ENCODE measurements around the gene FN3KRP. TPM values are rescaled to one million over a fixed set of nuclear protein-coding genes. Genes with fewer than 3 reads are reported as not detected.

Gene FN3KRP
- polyA plus RNA-seq, 3 donors, result 16.5 to 24.8 (median 23.2) TPM

DNA sequence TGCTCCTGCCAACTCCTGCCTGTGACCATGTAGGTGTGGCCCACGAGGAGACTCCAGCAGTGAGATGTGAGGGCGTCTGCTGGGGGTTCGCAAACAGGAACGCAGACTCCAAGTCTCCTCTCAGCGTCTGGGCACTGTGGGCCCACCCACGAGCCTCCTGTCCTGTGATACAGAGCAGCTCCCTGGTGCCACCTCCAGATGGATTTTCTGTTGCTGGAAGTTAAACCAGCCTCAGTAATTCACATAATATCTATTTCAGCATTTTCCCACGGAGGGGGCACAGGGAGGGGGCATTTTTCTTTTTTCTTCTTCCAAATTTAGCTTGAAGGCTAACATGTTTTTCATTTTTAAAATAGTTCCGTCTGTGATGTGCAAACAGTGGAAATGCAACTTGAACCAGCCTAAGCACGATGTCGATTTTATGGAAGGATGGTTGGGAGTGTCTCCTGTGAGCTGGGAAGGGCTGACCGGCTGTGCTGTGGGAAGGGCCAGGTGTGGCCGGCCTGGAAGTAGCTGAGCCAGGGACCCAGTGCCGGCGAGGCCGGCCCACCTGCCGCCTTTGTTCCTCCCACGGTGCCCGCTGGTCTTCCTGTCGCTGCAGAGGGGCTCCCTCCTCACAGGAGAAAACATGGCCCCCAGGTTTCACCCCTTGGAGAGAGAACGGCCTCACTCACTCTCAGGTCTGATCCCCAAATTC is 14.1 kb upstream of the FN3KRP start:
- no peak overlapping the region for H3K27ac ChIP-seq (ENCODE audit: low read depth in 1 of 2, low read length in 2 of 2)
- peaks cover 4 to 11% of the 10 kb centered on the region in 2 donors for H3K27me3 ChIP-seq (ENCODE audit: control insufficient read depth in 2 of 2, insufficient read depth in 2 of 2, low read length in 2 of 2)
- no peak overlapping the region for H3K4me3 Mint-ChIP-seq
- H2AFZ ChIP-seq (ENCODE audit: insufficient read depth, low read depth, low read length, poor library complexity, severe bottlenecking), result no peak overlapping the region
- WGBS (ENCODE audit: insufficient coverage), result 84% methylated on average over 17 of the region's 20 CpGs
- intact Hi-C loops (cut with micrococcal nuclease), result no loop called here
- H3K4me2 ChIP-seq (replicated peaks; ENCODE audit: extremely low read depth, low read length, poor library complexity, severe bottlenecking), result no peak overlapping the region
- no peak for DNase-seq
- no peaks in the 10 kb centered on the region for H3K36me3 ChIP-seq (replicated peaks in 1 of 2; ENCODE audit: control insufficient read depth in 1 of 2, insufficient read depth in 2 of 2, low read length in 2 of 2)
- no peaks in the 10 kb centered on the region for H4K20me1 ChIP-seq (ENCODE audit: insufficient read depth, low read length)
- H3K4me1 ChIP-seq (ENCODE audit: control insufficient read depth in 1 of 2, insufficient read depth in 2 of 2, low read length in 2 of 2), result peaks cover 9 to 16% of the 10 kb centered on the region in 2 donors
- peaks cover 2 to 14% (median 7%) of the 10 kb centered on the region in 3 donors for H3K27me3 Mint-ChIP-seq (ENCODE audit: low read depth in 3 of 3)
- H3K9me3 ChIP-seq (replicated peaks in 1 of 2; ENCODE audit: control insufficient read depth in 1 of 2, insufficient read depth in 1 of 2, low read length in 2 of 2), result no peaks in the 10 kb centered on the region
- no peaks in the 10 kb centered on the region for H3K79me2 ChIP-seq (ENCODE audit: insufficient read depth, low read length)
- H3K27ac Mint-ChIP-seq, result no peak overlapping the region
- H3K9me3 Mint-ChIP-seq, result peaks cover 0 to 2% (median 0%) of the 10 kb centered on the region in 7 donors
- H3K36me3 Mint-ChIP-seq, result no peaks in the 10 kb centered on the region
- TF ChIP-seq, protein P1, sequence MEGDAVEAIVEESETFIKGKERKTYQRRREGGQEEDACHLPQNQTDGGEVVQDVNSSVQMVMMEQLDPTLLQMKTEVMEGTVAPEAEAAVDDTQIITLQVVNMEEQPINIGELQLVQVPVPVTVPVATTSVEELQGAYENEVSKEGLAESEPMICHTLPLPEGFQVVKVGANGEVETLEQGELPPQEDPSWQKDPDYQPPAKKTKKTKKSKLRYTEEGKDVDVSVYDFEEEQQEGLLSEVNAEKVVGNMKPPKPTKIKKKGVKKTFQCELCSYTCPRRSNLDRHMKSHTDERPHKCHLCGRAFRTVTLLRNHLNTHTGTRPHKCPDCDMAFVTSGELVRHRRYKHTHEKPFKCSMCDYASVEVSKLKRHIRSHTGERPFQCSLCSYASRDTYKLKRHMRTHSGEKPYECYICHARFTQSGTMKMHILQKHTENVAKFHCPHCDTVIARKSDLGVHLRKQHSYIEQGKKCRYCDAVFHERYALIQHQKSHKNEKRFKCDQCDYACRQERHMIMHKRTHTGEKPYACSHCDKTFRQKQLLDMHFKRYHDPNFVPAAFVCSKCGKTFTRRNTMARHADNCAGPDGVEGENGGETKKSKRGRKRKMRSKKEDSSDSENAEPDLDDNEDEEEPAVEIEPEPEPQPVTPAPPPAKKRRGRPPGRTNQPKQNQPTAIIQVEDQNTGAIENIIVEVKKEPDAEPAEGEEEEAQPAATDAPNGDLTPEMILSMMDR (IDR thresholded peaks at IDR 0.05), result no peak
- H3K4me3 ChIP-seq (replicated peaks in 1 of 3; ENCODE audit: low read depth in 2 of 3, low read length in 3 of 3), result no peak overlapping the region
- H3K9ac ChIP-seq (ENCODE audit: insufficient read depth, low read length, poor library complexity, severe bottlenecking), result no peak overlapping the region
- H3K4me1 Mint-ChIP-seq, result peaks cover 6% of the 10 kb centered on the region

DNA sequence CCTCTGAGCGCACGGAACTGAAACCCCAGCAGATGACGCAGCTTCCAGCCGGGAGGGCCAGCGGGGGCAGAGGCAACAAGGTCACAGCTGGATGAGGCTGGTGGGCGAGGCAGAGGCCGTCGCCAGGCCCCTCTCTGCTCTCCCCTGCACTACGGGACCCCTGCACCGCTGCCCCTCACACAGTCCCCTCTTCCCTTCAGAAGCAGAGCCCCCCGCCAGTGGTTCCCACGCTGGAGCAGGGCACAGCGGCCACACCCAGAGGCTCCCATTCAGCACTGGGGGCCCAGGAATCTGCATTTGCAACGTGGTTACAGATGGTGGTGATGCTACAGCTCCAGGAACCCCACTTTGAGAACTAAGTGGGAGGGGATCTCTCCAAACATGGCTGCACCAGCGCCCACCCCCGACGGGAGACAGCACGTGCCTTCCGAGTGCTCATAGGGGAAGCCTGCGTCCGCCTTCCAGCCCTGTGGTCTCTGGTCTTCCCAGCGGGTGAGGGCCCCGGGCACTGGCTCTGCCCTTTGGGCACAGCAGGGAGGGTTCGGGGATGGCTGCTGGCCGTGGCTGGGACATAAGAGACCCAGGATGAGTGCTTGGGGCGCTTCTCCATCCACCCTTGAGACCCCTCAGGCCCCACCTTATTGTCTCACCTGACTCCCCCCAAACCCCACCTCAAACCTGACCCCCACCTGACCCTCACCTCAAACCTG is 13.3 kb upstream of the FN3KRP start:
- intact Hi-C loops (cut with micrococcal nuclease), result no loop called here
- Histone ChIP-seq H3K27ac (ENCODE audit: low read depth in 1 of 2, low read length in 2 of 2) (no peak overlapping the region), H3K4me2 (replicated peaks; ENCODE audit: extremely low read depth, low read length, poor library complexity, severe bottlenecking) (no peak overlapping the region), H3K9ac (ENCODE audit: insufficient read depth, low read length, poor library complexity, severe bottlenecking) (no peak overlapping the region), H4K20me1 (ENCODE audit: insufficient read depth, low read length) (no peaks in the 10 kb centered on the region), H3K4me3 (replicated peaks in 1 of 3; ENCODE audit: low read depth in 2 of 3, low read length in 3 of 3) (no peak overlapping the region), H3K9me3 (replicated peaks in 1 of 2; ENCODE audit: control insufficient read depth in 1 of 2, insufficient read depth in 1 of 2, low read length in 2 of 2) (no peaks in the 10 kb centered on the region), H2AFZ (ENCODE audit: insufficient read depth, low read depth, low read length, poor library complexity, severe bottlenecking) (no peak overlapping the region), H3K4me1 (ENCODE audit: control insufficient read depth in 1 of 2, insufficient read depth in 2 of 2, low read length in 2 of 2) (peaks cover 5 to 9% of the 10 kb centered on the region in 2 donors), H3K36me3 (replicated peaks in 1 of 2; ENCODE audit: control insufficient read depth in 1 of 2, insufficient read depth in 2 of 2, low read length in 2 of 2) (no peaks in the 10 kb centered on the region), H3K79me2 (ENCODE audit: insufficient read depth, low read length) (no peaks in the 10 kb centered on the region), H3K27me3 (ENCODE audit: control insufficient read depth in 2 of 2, insufficient read depth in 2 of 2, low read length in 2 of 2) (peaks cover 0 to 7% of the 10 kb centered on the region in 2 donors)
- Mint-ChIP-seq H3K36me3 (no peaks in the 10 kb centered on the region), H3K27me3 (ENCODE audit: low read depth in 3 of 3) (peaks cover 0 to 6% (median 4%) of the 10 kb centered on the region in 3 donors), H3K9me3 (peaks cover 0 to 4% (median 0%) of the 10 kb centered on the region in 7 donors), H3K4me3 (no peak overlapping the region), H3K27ac (no peak overlapping the region), H3K4me1 (peaks cover 8% of the 10 kb centered on the region)
- DNase-seq, result no peak
- TF ChIP-seq, protein P1 (IDR thresholded peaks at IDR 0.05), result no peak
- WGBS (ENCODE audit: insufficient coverage), result 86% methylated on average over 20 of the region's 26 CpGs

Measured in CD14-positive monocyte (primary cell).